K562 (cell line): ENCODE data around the gene GALR3. TPM values are rescaled to one million over a fixed set of nuclear protein-coding genes. Genes with fewer than 3 reads are reported as not detected.

Source experiments
- ATAC-seq: fragments of 200-7000 bp; cut with Tn5 transposase; 3 replicates; pipeline ENCODE4 v1.9.1; 2020; ENCODE audit warnings: moderate library complexity
- BruUV-seq: library from RNA; stranded (reverse); fragments of 400-500 nt; replicated peaks from 2 replicates; lab custom pipeline; 2021; lab: Mats Ljungman, UMichigan
- CTCF ChIA-PET: fragments of 300-600 bp; formaldehyde crosslinking; extraction: SDS; loops from one replicate; lab custom pipeline; 2021; ENCODE audit warnings: low intra/inter-chr PET ratio; lab: Yijun Ruan, JAX
- POLR2A ChIA-PET: fragments of 300-600, 350-650 bp; sonication (Branson Sonifier 250); formaldehyde crosslinking; extraction: SDS; loops from one replicate; lab custom pipeline; 2021; ENCODE audit warnings: antibody characterized with exemption, inconsistent platforms; lab: Yijun Ruan, JAX
- DNase-seq, 4 experiments: peaks; one replicate each; pipeline versions ENCODE4 v3.0.0 to v3.0.0-alpha.2; 2011 to 2018; ENCODE audit warnings: low spot score in 3 of 4, mixed read lengths in 3 of 4; ENCODE audit errors: extremely low read depth in 1 of 4
- FAIRE-seq: peaks from 2 replicates; lab custom pipeline; 2011; peaks lifted over from hg19 to GRCh38; lab: Jason Lieb, UNC
- H2AFZ ChIP-seq: 2 replicates; pipeline ENCODE4 v1.6.0; 2011; ENCODE audit warnings: low read depth, low read length, control low read depth, inconsistent platforms
- H3K27ac ChIP-seq: fragments of 200-600 bp; 3 replicates; pipeline ENCODE4 v1.8.0; 2011; ENCODE audit warnings: low read depth, mild to moderate bottlenecking, control low read depth, inconsistent platforms, low read length, moderate library complexity, mixed read lengths; ENCODE audit errors: extremely low read depth
- H3K27me3 ChIP-seq, 2 experiments: fragments of 300-600 bp in 1 of 2; 2 replicates in 1 of 2; 3 replicates in 1 of 2; pipeline versions ENCODE4 v1.6.0 to v1.8.0; 2011; ENCODE audit warnings: inconsistent platforms in 2 of 2, low read length in 2 of 2, mild to moderate bottlenecking in 1 of 2, mixed read lengths in 1 of 2, moderate library complexity in 1 of 2; ENCODE audit not compliant: control insufficient read depth in 2 of 2, insufficient read depth in 2 of 2
- H3K36me3 ChIP-seq: fragments of 300-600 bp; 3 replicates; pipeline ENCODE4 v1.8.0; 2011; ENCODE audit warnings: mild to moderate bottlenecking, low read length, inconsistent platforms; ENCODE audit not compliant: control insufficient read depth, insufficient read depth
- H3K4me1 ChIP-seq, 2 experiments: fragments of 200-600 bp in 1 of 2; replicated peaks in 1 of 2; 2 replicates in 1 of 2; 3 replicates in 1 of 2; pipeline versions ENCODE4 v1.5.1 to v1.8.0; 2011; ENCODE audit warnings: inconsistent platforms in 2 of 2, low read length in 2 of 2, mild to moderate bottlenecking in 1 of 2, mixed read lengths in 1 of 2, moderate library complexity in 1 of 2; ENCODE audit not compliant: control insufficient read depth in 2 of 2, insufficient read depth in 2 of 2
- H3K4me2 ChIP-seq: 2 replicates; pipeline ENCODE4 v1.6.1; 2011; ENCODE audit warnings: low read length, control low read depth, inconsistent platforms, mixed read lengths; ENCODE audit not compliant: insufficient read depth
- H3K4me3 ChIP-seq: fragments of 200-600 bp; sonication (generic), shearing (Covaris generic); 2 replicates; pipeline ENCODE4 v1.5.1; 2016; ENCODE audit warnings: control low read depth, inconsistent platforms
- H3K79me2 ChIP-seq: fragments of 200-600 bp; 3 replicates; pipeline ENCODE4 v1.8.0; 2011; ENCODE audit warnings: low read length, inconsistent platforms; ENCODE audit not compliant: control insufficient read depth, insufficient read depth
- H3K9ac ChIP-seq, 2 experiments: 2 replicates each; pipeline versions ENCODE4 v1.6.0 to v1.6.1; 2011; ENCODE audit warnings: low read depth in 2 of 2, low read length in 2 of 2, control low read depth in 1 of 2, inconsistent platforms in 1 of 2, mild to moderate bottlenecking in 1 of 2, mixed read lengths in 1 of 2; ENCODE audit not compliant: insufficient read depth in 1 of 2
- H3K9me1 ChIP-seq: one replicate; pipeline ENCODE4 v1.6.0; 2011; ENCODE audit warnings: inconsistent platforms, mild to moderate bottlenecking, low read length, moderate library complexity; ENCODE audit not compliant: control insufficient read depth, insufficient read depth
- H3K9me3 ChIP-seq: replicated peaks from 2 replicates; pipeline ENCODE4 v1.5.1; 2011; ENCODE audit warnings: low read depth, low read length, inconsistent platforms; ENCODE audit not compliant: control insufficient read depth, insufficient read depth
- H4K20me1 ChIP-seq: replicated peaks from 2 replicates; pipeline ENCODE4 v1.6.1; 2011; ENCODE audit warnings: low read length, inconsistent platforms, mixed read lengths; ENCODE audit not compliant: control insufficient read depth, insufficient read depth
- DACH1 ChIP-seq: fragments of 450-650 bp; IDR thresholded peaks from 2 replicates; pipeline ENCODE4 v1.6.1; 2018; ENCODE audit not compliant: partially characterized antibody
- FIP1L1 ChIP-seq: fragments of 200-400 bp; formaldehyde crosslinking; IDR thresholded peaks from 2 replicates; pipeline ENCODE4 v1.6.1; 2018; ENCODE audit warnings: mild to moderate bottlenecking, low read depth, low read length; ENCODE audit not compliant: poor library complexity, severe bottlenecking
- KLF16 ChIP-seq: IDR thresholded peaks from 2 replicates; pipeline ENCODE4 v1.6.1; 2016; ENCODE audit warnings: antibody characterized with exemption
- PHF8 ChIP-seq: fragments of 200-600 bp; sonication (generic); IDR thresholded peaks from 2 replicates; pipeline ENCODE4 v1.6.1; 2012; ENCODE audit warnings: mixed run types, mild to moderate bottlenecking, inconsistent platforms, low read length, moderate library complexity, borderline replicate concordance
- POLR2G ChIP-seq: fragments of 200-400 bp; formaldehyde crosslinking; IDR thresholded peaks from 2 replicates; pipeline ENCODE4 v1.6.1; 2017; ENCODE audit warnings: low read depth, mild to moderate bottlenecking, antibody characterized with exemption, low read length, moderate library complexity
- ZFP1 ChIP-seq: fragments of 450-650 bp; formaldehyde crosslinking; IDR thresholded peaks from 2 replicates; pipeline ENCODE4 v1.4.0; 2020; ENCODE audit warnings: mild to moderate bottlenecking, mixed read lengths
- WGBS: fragments of 100-300 bp; shearing (Covaris generic); methylation state at CpG from one replicate; pipeline ENCODE4 v1.1.6; 2016; ENCODE audit warnings: low coverage, mixed read lengths; ENCODE audit not compliant: insufficient coverage; ENCODE audit errors: missing lambda C conversion rate; 5-methylcytosine and 5-hydroxymethylcytosine counted together
- in situ Hi-C: fragments of 300-500 bp; cut with MboI; formaldehyde crosslinking; loops from 4 replicates; pipeline ENCODE4 v1.15.0; 2018; ENCODE audit warnings: inconsistent platforms, mixed read lengths
- intact Hi-C: fragments of 100-400 bp; cut with micrococcal nuclease; formaldehyde crosslinking; loops from 2 replicates; pipeline ENCODE4 v1.14.2; 2022
- polyA plus RNA-seq, 8 experiments: library from polyadenylated mRNA; depleted of rRNA in 4 of 8; stranded (reverse) in 5 of 8; unstranded in 3 of 8; fragments of >200 nt; fragmentation: Nextera tagmentation in 2 of 8; fragmentation: Illumina TruSeq in 1 of 8; extraction: Ambion mirVana in 2 of 8; extraction: Trizol in 1 of 8; gene quantifications; 2 replicates each; pipeline versions ENCODE4 v1.2.1 to v1.2.3, GENCODE V29; 2011 to 2014; ENCODE audit warnings: inconsistent platforms in 1 of 8, missing spikeins in 1 of 8
- total RNA-seq, 7 experiments: library from RNA; depleted of rRNA in 6 of 7; stranded (reverse); fragments of >200 nt in 6 of 7; fragmentation: Illumina TruSeq in 2 of 7; extraction: Trizol in 2 of 7; gene quantifications; 2 replicates each; pipeline versions ENCODE4 v1.2.1 to v1.2.3, GENCODE V29; 2011 to 2021; ENCODE audit warnings: low replicate concordance in 1 of 7
- TF ChIP-seq, protein P1 (sequence below): sonication (generic); formaldehyde crosslinking; IDR thresholded peaks from 2 replicates; pipeline ENCODE4 v1.8.0; 2022; ENCODE audit warnings: missing genetic modification reagents, mild to moderate bottlenecking, borderline replicate concordance
- TF ChIP-seq, protein P2 (sequence below): fragments of 250-450 bp; sonication (Bioruptor Pico); IDR thresholded peaks from 2 replicates; pipeline ENCODE4 v1.5.0; 2021; ENCODE audit warnings: mild to moderate bottlenecking, moderate library complexity
- TF ChIP-seq, protein P3 (sequence below), 2 experiments: fragments of 200-800 bp in 1 of 2; sonication (Bioruptor generic) in 1 of 2; sonication (generic) in 1 of 2; formaldehyde crosslinking in 1 of 2; IDR thresholded peaks in 1 of 2; conservative IDR thresholded peaks in 1 of 2; 2 replicates each; pipeline versions ENCODE4 v1.5.0 to v1.6.1; 2016 to 2020; ENCODE audit warnings: missing compliant biosample characterization in 1 of 2, missing genetic modification characterization in 1 of 2, missing genetic modification reagents in 1 of 2
- TF ChIP-seq, protein P4 (sequence below): sonication (generic); formaldehyde crosslinking; IDR thresholded peaks from 2 replicates; pipeline ENCODE4 v1.8.1; 2023; ENCODE audit warnings: mild to moderate bottlenecking, missing genetic modification reagents, moderate library complexity

GALR3 gene
- total and polyA plus RNA-seq, 9 of the 15 experiments (the other 6 are each of a cell fraction or from before 2014, with no cell fraction given), result 0.13 TPM; not detected in 8

DNA sequence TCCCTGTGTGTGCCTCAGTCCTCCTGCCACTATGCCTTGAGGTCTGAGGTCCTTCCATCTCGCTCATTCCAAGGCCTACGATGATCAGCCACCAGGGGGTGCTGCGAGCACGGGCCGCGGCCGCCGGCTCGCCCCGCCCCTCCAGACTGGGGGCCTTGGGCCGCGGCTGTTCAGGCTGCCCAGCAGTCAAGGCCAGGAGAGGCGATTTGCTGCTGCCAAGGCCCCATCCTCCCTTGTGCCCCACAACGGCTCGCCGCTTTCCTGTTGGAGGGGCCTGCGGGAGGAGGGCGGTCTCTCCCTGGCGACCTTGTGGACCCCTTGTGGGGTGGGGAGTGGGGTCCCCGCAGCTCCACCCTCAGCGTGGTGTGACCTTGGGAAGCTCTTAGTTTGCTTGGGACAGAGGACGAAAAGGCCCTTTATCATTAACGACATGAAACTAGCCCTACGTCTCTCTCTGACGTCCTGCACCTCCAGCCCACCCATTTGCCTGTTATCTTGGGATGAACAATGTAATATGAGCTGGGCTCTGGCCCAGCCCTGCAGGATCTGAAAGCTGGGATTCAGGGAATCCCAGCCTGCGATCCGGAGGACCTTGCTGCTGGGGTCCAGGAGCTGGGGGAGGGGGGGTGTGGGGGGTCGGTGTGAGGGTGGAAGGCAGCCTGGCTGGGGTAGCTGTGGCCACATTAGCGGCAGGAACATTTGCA is 5.3 kb upstream of the GALR3 start:
- H3K27ac ChIP-seq, result peak overlapping the region; percentile 69
- 5% methylated on average over 16 of the region's 29 CpGs for WGBS
- in situ Hi-C loops, result loop anchor here (5.0 kb wide), 1 partner anchor 144 kb away; no protein-coding TSS in a partner anchor
- peaks cover 41% of the 10 kb centered on the region; the same call in 2 of the 3 replicates for H3K36me3 ChIP-seq
- peak overlapping the region; percentile 66 for H3K4me2 ChIP-seq
- peak overlapping the region; percentile 76 for H2AFZ ChIP-seq
- H3K27me3 ChIP-seq, result no peaks in the 10 kb centered on the region
- ATAC-seq, result peak; percentile 97
- DNase-seq, result peak; percentile 82 to 86 (median 83)
- ChIA-PET CTCF (interaction anchor here (0.6 to 2.4 kb wide), 4 partner anchors 46 to 147 kb away, joined by 3 to 12 read pairs (median 7); no protein-coding TSS in a partner anchor), POLR2A (interaction anchor here (0.6 to 5.0 kb wide), 12 partner anchors 9 to 45 kb away, joined by 3 to 34 read pairs (median 4); partner anchors contain the start of gene GCAT)
- H3K79me2 ChIP-seq, result no peaks in the 10 kb centered on the region
- no peaks in the 10 kb centered on the region for H3K9me3 ChIP-seq
- no TSS peak for BruUV-seq
- intact Hi-C loops, result loop anchor here (1.0 kb wide), 2 partner anchors 45 to 147 kb away; no protein-coding TSS in a partner anchor
- peak overlapping the region; percentile 56 to 86; a peak in 3 of 4 replicates for H3K9ac ChIP-seq
- no peaks in the 10 kb centered on the region for H3K9me1 ChIP-seq
- no peaks in the 10 kb centered on the region for H4K20me1 ChIP-seq
- FAIRE-seq, result peak; percentile 82
- peaks cover 7 to 14% of the 10 kb centered on the region in 2 experiments; a peak in 4 of 5 replicates for H3K4me1 ChIP-seq
- no peak overlapping the region for H3K4me3 ChIP-seq
- TF ChIP-seq ZFP1 (CRISPR knock-in tag), result no peak
- peak; percentile 53 for TF ChIP-seq POLR2G
- TF ChIP-seq FIP1L1, result peak; percentile 45
- TF ChIP-seq, protein P1, sequence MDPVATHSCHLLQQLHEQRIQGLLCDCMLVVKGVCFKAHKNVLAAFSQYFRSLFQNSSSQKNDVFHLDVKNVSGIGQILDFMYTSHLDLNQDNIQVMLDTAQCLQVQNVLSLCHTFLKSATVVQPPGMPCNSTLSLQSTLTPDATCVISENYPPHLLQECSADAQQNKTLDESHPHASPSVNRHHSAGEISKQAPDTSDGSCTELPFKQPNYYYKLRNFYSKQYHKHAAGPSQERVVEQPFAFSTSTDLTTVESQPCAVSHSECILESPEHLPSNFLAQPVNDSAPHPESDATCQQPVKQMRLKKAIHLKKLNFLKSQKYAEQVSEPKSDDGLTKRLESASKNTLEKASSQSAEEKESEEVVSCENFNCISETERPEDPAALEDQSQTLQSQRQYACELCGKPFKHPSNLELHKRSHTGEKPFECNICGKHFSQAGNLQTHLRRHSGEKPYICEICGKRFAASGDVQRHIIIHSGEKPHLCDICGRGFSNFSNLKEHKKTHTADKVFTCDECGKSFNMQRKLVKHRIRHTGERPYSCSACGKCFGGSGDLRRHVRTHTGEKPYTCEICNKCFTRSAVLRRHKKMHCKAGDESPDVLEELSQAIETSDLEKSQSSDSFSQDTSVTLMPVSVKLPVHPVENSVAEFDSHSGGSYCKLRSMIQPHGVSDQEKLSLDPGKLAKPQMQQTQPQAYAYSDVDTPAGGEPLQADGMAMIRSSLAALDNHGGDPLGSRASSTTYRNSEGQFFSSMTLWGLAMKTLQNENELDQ (CRISPR knock-in tag), result no peak
- TF ChIP-seq, protein P2, sequence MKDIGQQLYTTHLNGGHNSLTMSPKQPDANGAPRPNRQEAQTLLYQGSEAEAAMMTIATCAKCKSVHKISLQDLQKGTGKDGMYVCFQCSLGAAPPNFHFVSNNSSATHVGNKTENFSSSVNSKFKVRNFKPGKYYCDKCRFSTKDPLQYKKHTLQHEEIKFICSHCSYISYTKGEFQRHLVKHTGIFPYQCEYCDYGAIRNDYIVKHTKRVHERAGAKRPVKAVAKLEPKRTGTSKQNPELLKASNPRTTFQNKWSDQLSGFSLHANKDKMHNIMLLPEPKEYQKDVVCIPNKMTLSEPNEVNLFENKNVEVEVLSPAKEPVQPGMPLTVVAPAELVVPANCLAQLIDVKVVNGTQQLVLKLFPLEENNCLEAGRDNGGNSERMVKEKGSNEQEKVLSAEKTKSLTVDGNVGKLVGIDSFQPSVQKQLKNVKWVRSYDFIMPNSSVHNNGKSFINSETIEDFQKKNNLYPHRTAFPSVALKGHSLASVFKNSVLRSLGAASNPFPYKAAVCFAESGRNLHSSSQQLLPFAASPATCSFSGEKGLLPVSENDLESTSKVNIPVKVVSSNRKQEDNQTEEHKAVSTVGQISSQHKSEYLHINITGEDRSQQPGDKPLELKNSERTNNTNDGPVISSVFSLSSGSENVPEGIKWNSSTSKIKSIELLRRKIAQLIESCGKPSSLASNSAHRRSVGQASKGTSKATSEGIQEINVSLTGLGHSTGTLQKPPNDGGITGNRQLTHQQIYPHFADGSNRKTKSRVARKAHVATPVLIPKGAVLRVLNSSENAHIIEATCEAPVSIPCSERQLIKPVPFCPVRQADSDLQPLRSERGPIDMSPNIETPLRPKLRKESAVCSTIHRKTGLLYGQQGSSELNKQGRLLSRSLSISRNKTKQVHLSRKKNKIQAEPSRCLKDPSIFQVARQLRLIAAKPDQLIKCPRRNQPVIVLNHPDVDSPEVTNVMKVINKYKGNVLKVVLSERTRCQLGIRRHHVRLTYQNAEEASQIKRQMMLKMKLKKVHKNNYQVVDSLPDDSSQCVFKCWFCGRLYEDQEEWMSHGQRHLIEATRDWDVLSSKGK (CRISPR knock-in tag), result no peak
- no peak for TF ChIP-seq DACH1
- no peak for TF ChIP-seq KLF16
- TF ChIP-seq PHF8, result no peak; the same call in 1 of the 2 replicates
- TF ChIP-seq, protein P3, sequence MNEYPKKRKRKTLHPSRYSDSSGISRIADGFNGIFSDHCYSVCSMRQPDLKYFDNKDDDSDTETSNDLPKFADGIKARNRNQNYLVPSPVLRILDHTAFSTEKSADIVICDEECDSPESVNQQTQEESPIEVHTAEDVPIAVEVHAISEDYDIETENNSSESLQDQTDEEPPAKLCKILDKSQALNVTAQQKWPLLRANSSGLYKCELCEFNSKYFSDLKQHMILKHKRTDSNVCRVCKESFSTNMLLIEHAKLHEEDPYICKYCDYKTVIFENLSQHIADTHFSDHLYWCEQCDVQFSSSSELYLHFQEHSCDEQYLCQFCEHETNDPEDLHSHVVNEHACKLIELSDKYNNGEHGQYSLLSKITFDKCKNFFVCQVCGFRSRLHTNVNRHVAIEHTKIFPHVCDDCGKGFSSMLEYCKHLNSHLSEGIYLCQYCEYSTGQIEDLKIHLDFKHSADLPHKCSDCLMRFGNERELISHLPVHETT (CRISPR knock-in tag; conservative IDR thresholded peaks at IDR 0.05 in 1 of 2, IDR thresholded peaks at IDR 0.05 in 1 of 2), result no peak
- TF ChIP-seq, protein P4, sequence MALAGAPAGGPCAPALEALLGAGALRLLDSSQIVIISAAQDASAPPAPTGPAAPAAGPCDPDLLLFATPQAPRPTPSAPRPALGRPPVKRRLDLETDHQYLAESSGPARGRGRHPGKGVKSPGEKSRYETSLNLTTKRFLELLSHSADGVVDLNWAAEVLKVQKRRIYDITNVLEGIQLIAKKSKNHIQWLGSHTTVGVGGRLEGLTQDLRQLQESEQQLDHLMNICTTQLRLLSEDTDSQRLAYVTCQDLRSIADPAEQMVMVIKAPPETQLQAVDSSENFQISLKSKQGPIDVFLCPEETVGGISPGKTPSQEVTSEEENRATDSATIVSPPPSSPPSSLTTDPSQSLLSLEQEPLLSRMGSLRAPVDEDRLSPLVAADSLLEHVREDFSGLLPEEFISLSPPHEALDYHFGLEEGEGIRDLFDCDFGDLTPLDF (CRISPR knock-in tag), result no peak
